Neural cell (in vitro differentiated cells): ENCODE data around the gene DEUP1. TPM values are rescaled to one million over a fixed set of nuclear protein-coding genes. Genes with fewer than 3 reads are reported as not detected.
A peak's percentile ranks its signal among the peaks of the same experiment; 100 is the strongest.
"Not testable (repeated sequence)": the region's sequence is repeated elsewhere in the genome, so short reads cannot be mapped to it uniquely, and the experiment has no call there.

Experiments used
- H2AFZ ChIP-seq: fragments of 200-600, 300-800 bp; sonication (generic), shearing (Covaris generic); 2 replicates; pipeline ENCODE4 v1.6.0; 2014; ENCODE audit warnings: low read depth, mild to moderate bottlenecking, antibody characterized with exemption, low read length, moderate library complexity
- H3F3A ChIP-seq: fragments of 200-600 bp; shearing (Covaris generic); 2 replicates; pipeline ENCODE4 v1.6.1; 2016; ENCODE audit warnings: mild to moderate bottlenecking, moderate library complexity, mixed read lengths, antibody characterized with exemption, low read length; ENCODE audit not compliant: insufficient read depth, poor library complexity, severe bottlenecking
- H3K27ac ChIP-seq: fragments of 200-600, 300-800 bp; sonication (generic), shearing (Covaris generic); 2 replicates; pipeline ENCODE4 v1.5.1; 2014; ENCODE audit warnings: mild to moderate bottlenecking, low read length, moderate library complexity
- H3K27me3 ChIP-seq: fragments of 300-800, 200-600 bp; sonication (generic), shearing (Covaris generic); 2 replicates; pipeline ENCODE4 v1.6.0; 2014; ENCODE audit warnings: mild to moderate bottlenecking, low read depth, low read length, moderate library complexity; ENCODE audit not compliant: insufficient read depth
- H3K36me3 ChIP-seq: fragments of 300-800, 200-600 bp; sonication (generic), shearing (Covaris generic); 2 replicates; pipeline ENCODE4 v1.5.1; 2014; ENCODE audit warnings: mild to moderate bottlenecking, antibody characterized with exemption, low read length, moderate library complexity; ENCODE audit not compliant: insufficient read depth
- H3K4me2 ChIP-seq: fragments of 300-800, 200-600 bp; sonication (generic), shearing (Covaris generic); 2 replicates; pipeline ENCODE4 v1.6.0; 2014; ENCODE audit warnings: mild to moderate bottlenecking, low read length
- H3K4me3 ChIP-seq: fragments of 300-800, 200-600 bp; sonication (generic), shearing (Covaris generic); 2 replicates; pipeline ENCODE4 v1.5.1; 2014; ENCODE audit warnings: mild to moderate bottlenecking, low read length, moderate library complexity
- H3K79me2 ChIP-seq: fragments of 200-600 bp; shearing (Covaris generic); replicated peaks from 2 replicates; pipeline ENCODE4 v1.6.0; 2014; ENCODE audit warnings: mild to moderate bottlenecking, low read length, moderate library complexity; ENCODE audit not compliant: insufficient read depth
- H3K9ac ChIP-seq: fragments of 300-800, 200-600 bp; sonication (generic), shearing (Covaris generic); 2 replicates; pipeline ENCODE4 v1.6.1; 2016; ENCODE audit warnings: mild to moderate bottlenecking, low read length, mixed read lengths
- H3K9me2 ChIP-seq: fragments of 200-600 bp; shearing (Covaris generic); 2 replicates; pipeline ENCODE4 v1.6.1; 2016; ENCODE audit warnings: mild to moderate bottlenecking, low read length, mixed read lengths; ENCODE audit not compliant: insufficient read depth
- H3K9me3 ChIP-seq: fragments of 200-600, 300-800 bp; sonication (generic), shearing (Covaris generic); 2 replicates; pipeline ENCODE4 v1.6.1; 2016; ENCODE audit warnings: mild to moderate bottlenecking, mixed run types, low read length, moderate library complexity, mixed read lengths
- H4K20me1 ChIP-seq: fragments of 200-600 bp; shearing (Covaris generic); 2 replicates; pipeline ENCODE4 v1.6.1; 2016; ENCODE audit warnings: mild to moderate bottlenecking, mixed run types; ENCODE audit not compliant: insufficient read depth
- EP300 ChIP-seq: fragments of 450-650 bp; conservative IDR thresholded peaks from 2 replicates; pipeline ENCODE4 v1.6.1; 2014; ENCODE audit warnings: antibody characterized with exemption, mild to moderate bottlenecking, moderate library complexity; ENCODE audit not compliant: poor library complexity, severe bottlenecking
- EZH2 ChIP-seq: fragments of 200-600, 300-800 bp; shearing (Covaris generic), sonication (generic); IDR thresholded peaks from 2 replicates; pipeline ENCODE4 v1.6.1; 2014; ENCODE audit warnings: antibody characterized with exemption, low read length, borderline replicate concordance, mild to moderate bottlenecking; ENCODE audit not compliant: insufficient read depth, poor library complexity, severe bottlenecking
- MXI1 ChIP-seq: fragments of 450-650 bp; conservative IDR thresholded peaks from 2 replicates; pipeline ENCODE4 v1.6.1; 2014; ENCODE audit warnings: antibody characterized with exemption, mild to moderate bottlenecking; ENCODE audit not compliant: poor library complexity, severe bottlenecking
- POLR2AphosphoS5 ChIP-seq: IDR thresholded peaks from 2 replicates; pipeline ENCODE4 v1.6.1; 2012
- RAD21 ChIP-seq: fragments of 450-650 bp; conservative IDR thresholded peaks from 2 replicates; pipeline ENCODE4 v1.6.1; 2014; ENCODE audit warnings: antibody characterized with exemption, mild to moderate bottlenecking, moderate library complexity
- REST ChIP-seq: IDR thresholded peaks from 2 replicates; pipeline ENCODE4 v1.6.1; 2012; ENCODE audit warnings: borderline replicate concordance
- SMC3 ChIP-seq: fragments of 450-650 bp; conservative IDR thresholded peaks from 2 replicates; pipeline ENCODE4 v1.6.1; 2014; ENCODE audit warnings: antibody characterized with exemption, mild to moderate bottlenecking, moderate library complexity; ENCODE audit not compliant: poor library complexity
- TAF1 ChIP-seq: IDR thresholded peaks from 2 replicates; pipeline ENCODE4 v1.6.1; 2012; ENCODE audit warnings: low read depth
- polyA plus RNA-seq: library from polyadenylated mRNA; depleted of rRNA; stranded (reverse); fragments of >200 nt; gene quantifications from 2 replicates; pipeline ENCODE4 v1.2.3, GENCODE V29; 2014
- TF ChIP-seq, protein P1 (sequence below): fragments of 450-650 bp; IDR thresholded peaks from 2 replicates; pipeline ENCODE4 v1.5.1; 2014; ENCODE audit warnings: antibody characterized with exemption, mild to moderate bottlenecking, moderate library complexity; ENCODE audit not compliant: poor library complexity, severe bottlenecking

The DEUP1 gene
- polyA plus RNA-seq, 1 donor from 2014 or later = 0.46 TPM

- no peaks in the 10 kb centered on the region for H3K9me3 ChIP-seq
- no peak overlapping the region for H2AFZ ChIP-seq
- H3K9me2 ChIP-seq = no peaks in the 10 kb centered on the region
- no peak overlapping the region for H3K27ac ChIP-seq
- no peak overlapping the region for H3K9ac ChIP-seq
- no peak overlapping the region for H3K4me2 ChIP-seq
- H3K36me3 ChIP-seq = no peaks in the 10 kb centered on the region
- H3F3A ChIP-seq = no peaks in the 10 kb centered on the region
- no peaks in the 10 kb centered on the region for H3K27me3 ChIP-seq
- H3K79me2 ChIP-seq = no peaks in the 10 kb centered on the region
- no peaks in the 10 kb centered on the region for H4K20me1 ChIP-seq
- no peak overlapping the region for H3K4me3 ChIP-seq
- no peak for TF ChIP-seq MXI1
- TF ChIP-seq REST = peak; percentile 48
Observed at GRCh38 chr11:93411705-93412104, 81.2 kb downstream of the DEUP1 start.

DNA sequence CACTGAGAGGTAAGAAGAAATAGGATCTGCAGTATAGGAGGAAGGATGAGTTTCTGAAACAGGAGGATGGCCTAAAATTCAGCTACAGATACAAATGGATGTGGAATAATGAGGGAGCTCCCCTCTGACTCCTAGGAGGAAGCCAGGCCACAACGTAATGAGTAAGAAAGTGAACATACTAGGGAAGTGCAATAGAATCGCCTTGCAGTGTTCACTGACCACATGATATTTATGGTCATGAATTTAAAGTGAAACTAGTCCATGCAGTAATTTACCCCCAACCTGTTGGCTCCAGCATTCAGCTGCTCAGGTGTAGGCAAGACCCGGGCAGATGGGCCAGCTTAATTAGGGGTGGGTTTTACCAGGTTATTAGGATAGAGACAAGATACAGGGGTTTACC, 101.7 kb downstream of the DEUP1 start:
- H3K27ac ChIP-seq = no peak overlapping the region
- TF ChIP-seq TAF1 (no peak), MXI1 (no peak), EZH2 (no peak)
- H3K9me3 ChIP-seq = no peaks in the 10 kb centered on the region
- H3K9ac ChIP-seq = no peak overlapping the region
- no peak overlapping the region for H3K4me2 ChIP-seq
- peaks cover 3% of the 10 kb centered on the region for H4K20me1 ChIP-seq
- no peak overlapping the region for H2AFZ ChIP-seq
- H3K4me3 ChIP-seq = no peak overlapping the region
- no peaks in the 10 kb centered on the region for H3K9me2 ChIP-seq
- no peaks in the 10 kb centered on the region for H3K36me3 ChIP-seq
- H3K27me3 ChIP-seq = no peaks in the 10 kb centered on the region
- no peaks in the 10 kb centered on the region for H3K79me2 ChIP-seq
- no peaks in the 10 kb centered on the region for H3F3A ChIP-seq

GRCh38 chr11:93443232-93443631, 112.7 kb downstream of the DEUP1 start:
- not testable (repeated sequence) for H3K9me3 ChIP-seq, H3K9me2 ChIP-seq, H3K27me3 ChIP-seq, H2AFZ ChIP-seq, H3K36me3 ChIP-seq, H3K4me3 ChIP-seq, H3K79me2 ChIP-seq, H3K27ac ChIP-seq, H3K4me2 ChIP-seq, H4K20me1 ChIP-seq, H3F3A ChIP-seq, H3K9ac ChIP-seq

- Histone ChIP-seq H3K9me3 (no peaks in the 10 kb centered on the region), H2AFZ (no peak overlapping the region), H3K9ac (no peak overlapping the region), H3K36me3 (no peaks in the 10 kb centered on the region), H3K79me2 (no peaks in the 10 kb centered on the region), H3K4me3 (no peak overlapping the region), H3F3A (no peaks in the 10 kb centered on the region), H3K4me2 (no peak overlapping the region), H4K20me1 (no peaks in the 10 kb centered on the region), H3K27me3 (no peaks in the 10 kb centered on the region), H3K9me2 (no peaks in the 10 kb centered on the region), H3K27ac (no peak overlapping the region)
- TF ChIP-seq, protein P1, sequence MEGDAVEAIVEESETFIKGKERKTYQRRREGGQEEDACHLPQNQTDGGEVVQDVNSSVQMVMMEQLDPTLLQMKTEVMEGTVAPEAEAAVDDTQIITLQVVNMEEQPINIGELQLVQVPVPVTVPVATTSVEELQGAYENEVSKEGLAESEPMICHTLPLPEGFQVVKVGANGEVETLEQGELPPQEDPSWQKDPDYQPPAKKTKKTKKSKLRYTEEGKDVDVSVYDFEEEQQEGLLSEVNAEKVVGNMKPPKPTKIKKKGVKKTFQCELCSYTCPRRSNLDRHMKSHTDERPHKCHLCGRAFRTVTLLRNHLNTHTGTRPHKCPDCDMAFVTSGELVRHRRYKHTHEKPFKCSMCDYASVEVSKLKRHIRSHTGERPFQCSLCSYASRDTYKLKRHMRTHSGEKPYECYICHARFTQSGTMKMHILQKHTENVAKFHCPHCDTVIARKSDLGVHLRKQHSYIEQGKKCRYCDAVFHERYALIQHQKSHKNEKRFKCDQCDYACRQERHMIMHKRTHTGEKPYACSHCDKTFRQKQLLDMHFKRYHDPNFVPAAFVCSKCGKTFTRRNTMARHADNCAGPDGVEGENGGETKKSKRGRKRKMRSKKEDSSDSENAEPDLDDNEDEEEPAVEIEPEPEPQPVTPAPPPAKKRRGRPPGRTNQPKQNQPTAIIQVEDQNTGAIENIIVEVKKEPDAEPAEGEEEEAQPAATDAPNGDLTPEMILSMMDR = no peak
- TF ChIP-seq SMC3 = no peak
- no peak for TF ChIP-seq TAF1
- no peak for TF ChIP-seq RAD21
- no peak for TF ChIP-seq REST
- no peak for TF ChIP-seq MXI1
- no peak for TF ChIP-seq POLR2AphosphoS5
- no peak for TF ChIP-seq EP300
- no peak for TF ChIP-seq EZH2
Observed at GRCh38 chr11:93444617-93445073, 114.1 kb downstream of the DEUP1 start.
